ENCODE results near the gene TRIM24. TPM values are rescaled to one million over a fixed set of nuclear protein-coding genes. Genes with fewer than 3 reads are reported as not detected.

TRIM24 gene
- total RNA-seq, 1 donor from 2014 or later: 14.3 TPM

GRCh38 chr7:138585283-138585993 is 125.4 kb downstream of the TRIM24 start:
- H3K4me3 Mint-ChIP-seq: no peak overlapping the region
- no peak for TF ChIP-seq CTCF (IDR thresholded peaks at IDR 0.05)
- H3K36me3 Mint-ChIP-seq (ENCODE audit: low read depth): peaks cover 57% of the 10 kb centered on the region
- ATAC-seq (ENCODE audit: low read depth) (no peak), DNase-seq (no peak)
- no peaks in the 10 kb centered on the region for H3K4me1 Mint-ChIP-seq
- intact Hi-C loops (cut with micrococcal nuclease): no loop called here
- ChIA-PET CTCF (no interaction called here), POLR2A (no interaction called here)
- H3K9me3 Mint-ChIP-seq: no peaks in the 10 kb centered on the region
- no peak overlapping the region for H3K27ac Mint-ChIP-seq
- H3K27me3 Mint-ChIP-seq: no peaks in the 10 kb centered on the region

DNA sequence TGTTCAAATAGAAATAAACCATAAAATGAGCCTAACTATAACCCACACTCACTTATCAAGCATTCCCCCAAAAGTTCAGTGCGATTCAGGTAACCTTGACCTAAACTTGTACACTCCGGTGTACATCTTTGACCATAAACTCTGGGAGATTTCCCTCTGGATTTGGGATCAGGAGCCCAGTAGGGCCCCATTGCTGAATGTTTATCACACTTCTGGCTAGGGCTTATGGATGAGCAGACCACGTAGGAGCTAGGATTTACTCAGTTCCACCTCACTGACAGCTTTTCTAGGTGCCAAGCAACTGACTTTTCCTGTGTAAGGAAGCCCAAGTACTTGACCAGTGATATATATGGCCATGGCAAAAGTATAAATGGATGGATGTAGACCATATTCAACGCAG is 127.4 kb downstream of the TRIM24 start:
- H3K27ac Mint-ChIP-seq: no peak overlapping the region
- ChIA-PET POLR2A (no interaction called here), CTCF (no interaction called here)
- ATAC-seq (ENCODE audit: low read depth) (no peak), DNase-seq (no peak)
- no peak for TF ChIP-seq CTCF (IDR thresholded peaks at IDR 0.05)
- no peaks in the 10 kb centered on the region for H3K27me3 Mint-ChIP-seq
- intact Hi-C loops (cut with micrococcal nuclease): no loop called here
- H3K4me1 Mint-ChIP-seq: no peaks in the 10 kb centered on the region
- no peaks in the 10 kb centered on the region for H3K9me3 Mint-ChIP-seq
- no peak overlapping the region for H3K4me3 Mint-ChIP-seq
- peaks cover 41% of the 10 kb centered on the region for H3K36me3 Mint-ChIP-seq (ENCODE audit: low read depth)

GRCh38 chr7:138588986-138589385 is 128.9 kb downstream of the TRIM24 start:
- H3K36me3 Mint-ChIP-seq (ENCODE audit: low read depth): peaks cover 27% of the 10 kb centered on the region
- no peaks in the 10 kb centered on the region for H3K27me3 Mint-ChIP-seq
- ATAC-seq (ENCODE audit: low read depth) (no peak), DNase-seq (no peak)
- H3K27ac Mint-ChIP-seq: no peak overlapping the region
- ChIA-PET POLR2A (no interaction called here), CTCF (no interaction called here)
- no peaks in the 10 kb centered on the region for H3K9me3 Mint-ChIP-seq
- TF ChIP-seq CTCF (IDR thresholded peaks at IDR 0.05): no peak
- H3K4me3 Mint-ChIP-seq: no peak overlapping the region
- H3K4me1 Mint-ChIP-seq: no peaks in the 10 kb centered on the region
- intact Hi-C loops (cut with micrococcal nuclease): no loop called here

- H3K36me3 Mint-ChIP-seq (ENCODE audit: low read depth): peaks cover 15% of the 10 kb centered on the region
- DNase-seq (no peak), ATAC-seq (ENCODE audit: low read depth) (no peak)
- CTCF ChIA-PET: no interaction called here
- POLR2A ChIA-PET: no interaction called here
- H3K4me1 Mint-ChIP-seq: no peaks in the 10 kb centered on the region
- no peak overlapping the region for H3K4me3 Mint-ChIP-seq
- no peak overlapping the region for H3K27ac Mint-ChIP-seq
- intact Hi-C loops (cut with micrococcal nuclease): no loop called here
- TF ChIP-seq CTCF (IDR thresholded peaks at IDR 0.05): no peak
- no peaks in the 10 kb centered on the region for H3K27me3 Mint-ChIP-seq
- H3K9me3 Mint-ChIP-seq: no peaks in the 10 kb centered on the region
These were observed 130.1 kb downstream of the TRIM24 start for GRCh38 chr7:138590154-138590553.

DNA sequence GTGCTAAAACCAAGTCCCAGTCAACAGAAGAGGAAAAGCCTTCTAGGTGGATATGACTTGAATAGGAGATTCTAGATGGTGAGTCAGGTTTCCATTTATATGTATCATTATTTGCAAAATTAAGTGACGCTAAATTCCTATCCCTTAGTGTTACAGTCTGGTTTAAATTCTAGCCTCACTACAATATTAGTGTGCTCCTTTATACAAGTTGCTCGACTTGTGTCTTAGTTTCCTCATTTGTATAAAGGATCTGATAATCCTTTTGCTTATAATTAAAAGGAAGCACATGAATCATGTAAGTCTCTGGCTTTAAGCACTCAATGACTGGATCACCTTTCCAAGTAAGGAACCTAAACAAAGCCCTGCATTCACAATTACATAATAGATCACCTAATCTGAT is 135.4 kb downstream of the TRIM24 start:
- H3K4me3 Mint-ChIP-seq: no peak overlapping the region
- H3K9me3 Mint-ChIP-seq: no peaks in the 10 kb centered on the region
- POLR2A ChIA-PET: no interaction called here
- H3K27me3 Mint-ChIP-seq: peaks cover 3% of the 10 kb centered on the region
- no peak for TF ChIP-seq CTCF (IDR thresholded peaks at IDR 0.05)
- DNase-seq: no peak
- no peaks in the 10 kb centered on the region for H3K4me1 Mint-ChIP-seq
- H3K36me3 Mint-ChIP-seq (ENCODE audit: low read depth): no peaks in the 10 kb centered on the region
- intact Hi-C loops (cut with micrococcal nuclease): no loop called here
- ATAC-seq (ENCODE audit: low read depth): no peak
- CTCF ChIA-PET: no interaction called here
- no peak overlapping the region for H3K27ac Mint-ChIP-seq
